SK-N-SH treated with all-trans-retinoic acid at 6 μM for 48 hours (cell line): Measurements from ENCODE around the gene CNNM1.

Experiments
- PATZ1 ChIP-seq: fragments of 250-450 bp; sonication (Bioruptor Pico); IDR thresholded peaks from 2 replicates; pipeline ENCODE4 v1.8.0; 2020; ENCODE audit warnings: mild to moderate bottlenecking, moderate library complexity, borderline replicate concordance
- RARB ChIP-seq: fragments of 250-450 bp; sonication (Bioruptor Pico); IDR thresholded peaks from 2 replicates; pipeline ENCODE4 v1.8.0; 2021; ENCODE audit warnings: mild to moderate bottlenecking, moderate library complexity
- SNAI2 ChIP-seq: fragments of 250-450 bp; sonication (Bioruptor Pico); IDR thresholded peaks from 2 replicates; pipeline ENCODE4 v1.5.0; 2020; ENCODE audit warnings: mild to moderate bottlenecking, moderate library complexity
- ZC3H10 ChIP-seq: fragments of 250-450 bp; sonication (Bioruptor Pico); IDR thresholded peaks from 2 replicates; pipeline ENCODE4 v1.5.1; 2021; ENCODE audit warnings: mild to moderate bottlenecking, moderate library complexity
- ZFP3 ChIP-seq: fragments of 250-450 bp; sonication (Bioruptor Pico); IDR thresholded peaks from 2 replicates; pipeline ENCODE4 v1.5.0; 2020; ENCODE audit warnings: mild to moderate bottlenecking, moderate library complexity
- ZNF8 ChIP-seq: fragments of 450-650 bp; formaldehyde crosslinking; IDR thresholded peaks from 2 replicates; pipeline ENCODE4 v1.5.0; 2020; ENCODE audit warnings: mild to moderate bottlenecking, moderate library complexity

- TF ChIP-seq PATZ1 = no peak
- TF ChIP-seq ZC3H10 (CRISPR knock-in tag) = no peak
- TF ChIP-seq ZNF8 (CRISPR knock-in tag) = no peak
- no peak for TF ChIP-seq ZFP3
- TF ChIP-seq RARB = no peak
- no peak for TF ChIP-seq SNAI2 (CRISPR knock-in tag)
Observed at GRCh38 chr10:99292159-99292558, 37.0 kb upstream of the CNNM1 start.
